GM12878 (cell line): ENCODE measurements around the gene RAPGEF6. TPM values are rescaled to one million over a fixed set of nuclear protein-coding genes. Genes with fewer than 3 reads are reported as not detected.
A peak's percentile ranks its signal among the peaks of the same experiment; 100 is the strongest.

Source experiments
- BRCA1 ChIP-seq: IDR thresholded peaks from 2 replicates; pipeline ENCODE4 v1.6.1; 2011; ENCODE audit warnings: low read depth, low read length, improper control_type of control experiment
- CHD4 ChIP-seq: fragments of 200-600 bp; sonication (generic); IDR thresholded peaks from 2 replicates; pipeline ENCODE4 v1.6.1; 2016; ENCODE audit warnings: mild to moderate bottlenecking
- CREM ChIP-seq: IDR thresholded peaks from 2 replicates; pipeline ENCODE4 v1.6.1; 2014; ENCODE audit warnings: antibody characterized with exemption, low read depth
- EP300 ChIP-seq, 2 experiments: fragments of 150-350 bp in 1 of 2; IDR thresholded peaks; 2 replicates each; pipeline ENCODE4 v1.6.1; 2011 to 2012; ENCODE audit warnings: low read depth in 2 of 2, low read length in 2 of 2, borderline replicate concordance in 1 of 2, improper control_type of control experiment in 1 of 2, inconsistent platforms in 1 of 2; ENCODE audit not compliant: control insufficient read depth in 1 of 2
- FOXK2 ChIP-seq: fragments of 450-650 bp; IDR thresholded peaks from 2 replicates; pipeline ENCODE4 v1.6.1; 2017; ENCODE audit warnings: mild to moderate bottlenecking, moderate library complexity
- FOXM1 ChIP-seq: IDR thresholded peaks from 2 replicates; pipeline ENCODE4 v1.6.1; 2012; ENCODE audit warnings: low read depth, mild to moderate bottlenecking, inconsistent platforms, low read length, moderate library complexity
- HCFC1 ChIP-seq: fragments of 150-350 bp; IDR thresholded peaks from 2 replicates; pipeline ENCODE4 v1.6.1; 2014; ENCODE audit warnings: low read length
- HDGF ChIP-seq: fragments of 450-650 bp; IDR thresholded peaks from 2 replicates; pipeline ENCODE4 v1.6.1; 2016; ENCODE audit warnings: antibody characterized with exemption
- IKZF1 ChIP-seq: fragments of 450-650 bp; conservative IDR thresholded peaks from 2 replicates; pipeline ENCODE4 v1.6.1; 2017; ENCODE audit warnings: antibody characterized with exemption, mild to moderate bottlenecking
- JUNB ChIP-seq: IDR thresholded peaks from 2 replicates; pipeline ENCODE4 v1.6.1; 2016; ENCODE audit warnings: antibody characterized with exemption, mild to moderate bottlenecking
- JUND ChIP-seq: IDR thresholded peaks from 2 replicates; pipeline ENCODE4 v1.6.1; 2012; ENCODE audit warnings: low read depth, mild to moderate bottlenecking, low read length, improper control_type of control experiment, moderate library complexity
- MEF2A ChIP-seq: IDR thresholded peaks from 2 replicates; pipeline ENCODE4 v1.6.1; 2011; ENCODE audit warnings: low read depth, mild to moderate bottlenecking, low read length, moderate library complexity; ENCODE audit not compliant: insufficient read depth
- RAD21 ChIP-seq: IDR thresholded peaks from 2 replicates; pipeline ENCODE4 v1.6.1; 2011; ENCODE audit warnings: mild to moderate bottlenecking, low read depth, low read length, moderate library complexity; ENCODE audit not compliant: insufficient read depth
- RUNX3 ChIP-seq: IDR thresholded peaks from 2 replicates; pipeline ENCODE4 v1.6.1; 2012; ENCODE audit warnings: low read length, inconsistent platforms
- TAF1 ChIP-seq: IDR thresholded peaks from 2 replicates; pipeline ENCODE4 v1.6.1; 2011; ENCODE audit warnings: mild to moderate bottlenecking, low read depth, low read length, borderline replicate concordance
- YY1 ChIP-seq: IDR thresholded peaks from 2 replicates; pipeline ENCODE4 v1.6.1; 2011; ENCODE audit warnings: low read depth, mild to moderate bottlenecking, low read length
- ZNF274 ChIP-seq: IDR thresholded peaks from one replicate; pipeline ENCODE4 v1.8.0; 2011; ENCODE audit not compliant: insufficient read length, insufficient read depth
- polyA plus RNA-seq, 11 experiments: library from polyadenylated mRNA; depleted of rRNA in 4 of 11; unstranded in 6 of 11; stranded (reverse) in 5 of 11; fragments of >200 nt; fragmentation: Nextera tagmentation in 4 of 11; fragmentation: Illumina TruSeq in 1 of 11; extraction: Ambion mirVana in 4 of 11; extraction: Trizol in 1 of 11; gene quantifications; 1 replicate in 1 of 11; 2 replicates in 10 of 11; pipeline versions ENCODE4 v1.2.1 to v1.2.3, GENCODE V29; 2011 to 2016; ENCODE audit warnings: inconsistent platforms in 2 of 11, missing spikeins in 2 of 11, low read depth in 1 of 11
- total RNA-seq, 4 experiments: library from RNA; depleted of rRNA in 3 of 4; stranded (reverse); fragments of >200 nt in 3 of 4; fragmentation: Illumina TruSeq in 1 of 4; extraction: Trizol in 1 of 4; gene quantifications; 2 replicates each; pipeline versions ENCODE4 v1.2.1 to v1.2.3, GENCODE V29; 2013 to 2021
- TF ChIP-seq, protein P1 (sequence below): fragments of 450-650 bp; IDR thresholded peaks from 2 replicates; pipeline ENCODE4 v1.6.1; 2017; ENCODE audit warnings: mild to moderate bottlenecking, moderate library complexity
- TF ChIP-seq, protein P2 (sequence below): fragments of 450-650 bp; IDR thresholded peaks from 2 replicates; pipeline ENCODE4 v1.6.1; 2017; ENCODE audit warnings: mild to moderate bottlenecking
- TF ChIP-seq, protein P3 (sequence below): IDR thresholded peaks from 2 replicates; pipeline ENCODE4 v1.6.1; 2011; ENCODE audit warnings: mild to moderate bottlenecking, low read depth, low read length, moderate library complexity; ENCODE audit not compliant: insufficient replicate concordance

Gene RAPGEF6
- total and polyA plus RNA-seq, 10 of the 15 experiments (the other 5 are each of a cell fraction or from before 2014, with no cell fraction given), result 2.9 to 24.0 (median 14.2) TPM

DNA sequence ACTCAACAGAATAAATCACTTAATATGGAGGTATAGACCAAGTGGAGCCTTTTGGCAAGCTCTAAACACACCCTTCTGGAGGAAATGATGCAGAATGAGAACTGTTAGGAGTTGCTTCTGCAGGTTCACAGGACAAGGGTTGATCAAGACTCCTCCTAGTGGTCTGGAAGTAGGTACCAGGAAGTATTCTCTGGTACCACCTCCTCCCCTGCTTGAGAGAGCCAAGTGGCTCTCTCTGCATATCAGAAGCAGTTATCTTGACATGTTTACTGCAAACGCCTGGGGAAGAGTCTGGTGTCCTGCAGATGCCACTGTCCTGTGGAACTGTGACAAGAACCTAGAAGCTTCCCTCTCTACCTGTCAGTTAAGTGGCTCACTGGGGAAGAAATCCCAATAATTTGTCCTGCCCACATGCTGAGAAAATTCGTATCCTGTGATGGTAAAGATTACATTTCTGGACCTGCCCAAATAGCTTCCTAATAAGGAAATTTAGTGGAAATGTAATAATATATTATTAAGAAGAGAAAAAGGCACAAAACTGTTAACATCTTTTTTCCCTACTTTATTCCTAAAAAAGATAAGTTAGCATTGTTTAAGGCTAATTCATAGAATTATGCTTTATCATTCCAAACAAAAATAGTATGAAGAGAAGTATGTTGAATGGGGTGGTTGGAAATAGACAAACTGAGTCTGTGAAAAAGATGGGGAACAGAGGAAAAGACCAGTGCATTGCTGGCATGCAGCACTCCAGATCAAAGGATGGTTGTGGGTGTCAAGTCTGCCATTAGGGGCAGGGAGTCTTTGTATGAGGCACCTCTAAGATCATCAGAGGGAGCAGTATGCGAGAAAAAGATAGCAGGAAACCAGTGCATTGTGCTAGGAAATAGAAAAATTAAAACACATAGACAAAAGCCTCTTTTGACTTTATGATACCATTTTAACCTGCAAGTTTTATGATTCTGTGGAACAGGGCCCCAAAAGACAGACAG, 252.3 kb downstream of the RAPGEF6 start (continued):
- TF ChIP-seq IKZF1, result peak; percentile 35; the same call in 1 of the 2 replicates
- no peak for TF ChIP-seq HCFC1
- TF ChIP-seq CHD4, result no peak
- peak; percentile 79 for TF ChIP-seq RAD21
- no peak for TF ChIP-seq CREM
- no peak for TF ChIP-seq ZNF274
- TF ChIP-seq, protein P1, sequence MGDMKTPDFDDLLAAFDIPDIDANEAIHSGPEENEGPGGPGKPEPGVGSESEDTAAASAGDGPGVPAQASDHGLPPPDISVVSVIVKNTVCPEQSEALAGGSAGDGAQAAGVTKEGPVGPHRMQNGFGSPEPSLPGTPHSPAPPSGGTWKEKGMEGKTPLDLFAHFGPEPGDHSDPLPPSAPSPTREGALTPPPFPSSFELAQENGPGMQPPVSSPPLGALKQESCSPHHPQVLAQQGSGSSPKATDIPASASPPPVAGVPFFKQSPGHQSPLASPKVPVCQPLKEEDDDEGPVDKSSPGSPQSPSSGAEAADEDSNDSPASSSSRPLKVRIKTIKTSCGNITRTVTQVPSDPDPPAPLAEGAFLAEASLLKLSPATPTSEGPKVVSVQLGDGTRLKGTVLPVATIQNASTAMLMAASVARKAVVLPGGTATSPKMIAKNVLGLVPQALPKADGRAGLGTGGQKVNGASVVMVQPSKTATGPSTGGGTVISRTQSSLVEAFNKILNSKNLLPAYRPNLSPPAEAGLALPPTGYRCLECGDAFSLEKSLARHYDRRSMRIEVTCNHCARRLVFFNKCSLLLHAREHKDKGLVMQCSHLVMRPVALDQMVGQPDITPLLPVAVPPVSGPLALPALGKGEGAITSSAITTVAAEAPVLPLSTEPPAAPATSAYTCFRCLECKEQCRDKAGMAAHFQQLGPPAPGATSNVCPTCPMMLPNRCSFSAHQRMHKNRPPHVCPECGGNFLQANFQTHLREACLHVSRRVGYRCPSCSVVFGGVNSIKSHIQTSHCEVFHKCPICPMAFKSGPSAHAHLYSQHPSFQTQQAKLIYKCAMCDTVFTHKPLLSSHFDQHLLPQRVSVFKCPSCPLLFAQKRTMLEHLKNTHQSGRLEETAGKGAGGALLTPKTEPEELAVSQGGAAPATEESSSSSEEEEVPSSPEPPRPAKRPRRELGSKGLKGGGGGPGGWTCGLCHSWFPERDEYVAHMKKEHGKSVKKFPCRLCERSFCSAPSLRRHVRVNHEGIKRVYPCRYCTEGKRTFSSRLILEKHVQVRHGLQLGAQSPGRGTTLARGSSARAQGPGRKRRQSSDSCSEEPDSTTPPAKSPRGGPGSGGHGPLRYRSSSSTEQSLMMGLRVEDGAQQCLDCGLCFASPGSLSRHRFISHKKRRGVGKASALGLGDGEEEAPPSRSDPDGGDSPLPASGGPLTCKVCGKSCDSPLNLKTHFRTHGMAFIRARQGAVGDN, result 0 out of 2 replicates have a peak, but pooled peaks have one; percentile 26
- TF ChIP-seq JUND, result no peak
- no peak for TF ChIP-seq BRCA1
- 0 out of 2 replicates have a peak, but pooled peaks have one; percentile 25 for TF ChIP-seq TAF1
- TF ChIP-seq, protein P2, sequence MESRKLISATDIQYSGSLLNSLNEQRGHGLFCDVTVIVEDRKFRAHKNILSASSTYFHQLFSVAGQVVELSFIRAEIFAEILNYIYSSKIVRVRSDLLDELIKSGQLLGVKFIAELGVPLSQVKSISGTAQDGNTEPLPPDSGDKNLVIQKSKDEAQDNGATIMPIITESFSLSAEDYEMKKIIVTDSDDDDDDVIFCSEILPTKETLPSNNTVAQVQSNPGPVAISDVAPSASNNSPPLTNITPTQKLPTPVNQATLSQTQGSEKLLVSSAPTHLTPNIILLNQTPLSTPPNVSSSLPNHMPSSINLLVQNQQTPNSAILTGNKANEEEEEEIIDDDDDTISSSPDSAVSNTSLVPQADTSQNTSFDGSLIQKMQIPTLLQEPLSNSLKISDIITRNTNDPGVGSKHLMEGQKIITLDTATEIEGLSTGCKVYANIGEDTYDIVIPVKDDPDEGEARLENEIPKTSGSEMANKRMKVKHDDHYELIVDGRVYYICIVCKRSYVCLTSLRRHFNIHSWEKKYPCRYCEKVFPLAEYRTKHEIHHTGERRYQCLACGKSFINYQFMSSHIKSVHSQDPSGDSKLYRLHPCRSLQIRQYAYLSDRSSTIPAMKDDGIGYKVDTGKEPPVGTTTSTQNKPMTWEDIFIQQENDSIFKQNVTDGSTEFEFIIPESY, result no peak
- TF ChIP-seq, protein P3, sequence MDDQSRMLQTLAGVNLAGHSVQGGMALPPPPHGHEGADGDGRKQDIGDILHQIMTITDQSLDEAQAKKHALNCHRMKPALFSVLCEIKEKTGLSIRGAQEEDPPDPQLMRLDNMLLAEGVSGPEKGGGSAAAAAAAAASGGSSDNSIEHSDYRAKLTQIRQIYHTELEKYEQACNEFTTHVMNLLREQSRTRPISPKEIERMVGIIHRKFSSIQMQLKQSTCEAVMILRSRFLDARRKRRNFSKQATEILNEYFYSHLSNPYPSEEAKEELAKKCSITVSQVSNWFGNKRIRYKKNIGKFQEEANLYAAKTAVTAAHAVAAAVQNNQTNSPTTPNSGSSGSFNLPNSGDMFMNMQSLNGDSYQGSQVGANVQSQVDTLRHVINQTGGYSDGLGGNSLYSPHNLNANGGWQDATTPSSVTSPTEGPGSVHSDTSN, result no peak
- peak; percentile 54; the same call in 1 of the 2 replicates for TF ChIP-seq FOXM1
- 0 out of 2 replicates have a peak, but pooled peaks have one; percentile 13 for TF ChIP-seq JUNB
- TF ChIP-seq RUNX3, result peak; percentile 50
- no peak for TF ChIP-seq FOXK2
- TF ChIP-seq YY1, result peak; percentile 60
- TF ChIP-seq EP300 (IDR thresholded peaks at IDR 0.05; ENCODE audit: borderline replicate concordance in 1 of 2, control insufficient read depth in 1 of 2, low read depth in 2 of 2, low read length in 2 of 2), result 0 out of 4 replicates have a peak, but pooled peaks of 1 of the 2 experiments have one; percentile 2
- 0 out of 2 replicates have a peak, but pooled peaks have one; percentile 11 for TF ChIP-seq MEF2A
- no peak for TF ChIP-seq HDGF
